ENCODE measurements around the gene CARM1. TPM values are rescaled to one million over a fixed set of nuclear protein-coding genes. Genes with fewer than 3 reads are reported as not detected.
"Not testable (repeated sequence)": the region's sequence is repeated elsewhere in the genome, so short reads cannot be mapped to it uniquely, and the experiment has no call there.

CARM1 gene
- total RNA-seq, 1 donor from 2014 or later = 86.0 TPM

DNA sequence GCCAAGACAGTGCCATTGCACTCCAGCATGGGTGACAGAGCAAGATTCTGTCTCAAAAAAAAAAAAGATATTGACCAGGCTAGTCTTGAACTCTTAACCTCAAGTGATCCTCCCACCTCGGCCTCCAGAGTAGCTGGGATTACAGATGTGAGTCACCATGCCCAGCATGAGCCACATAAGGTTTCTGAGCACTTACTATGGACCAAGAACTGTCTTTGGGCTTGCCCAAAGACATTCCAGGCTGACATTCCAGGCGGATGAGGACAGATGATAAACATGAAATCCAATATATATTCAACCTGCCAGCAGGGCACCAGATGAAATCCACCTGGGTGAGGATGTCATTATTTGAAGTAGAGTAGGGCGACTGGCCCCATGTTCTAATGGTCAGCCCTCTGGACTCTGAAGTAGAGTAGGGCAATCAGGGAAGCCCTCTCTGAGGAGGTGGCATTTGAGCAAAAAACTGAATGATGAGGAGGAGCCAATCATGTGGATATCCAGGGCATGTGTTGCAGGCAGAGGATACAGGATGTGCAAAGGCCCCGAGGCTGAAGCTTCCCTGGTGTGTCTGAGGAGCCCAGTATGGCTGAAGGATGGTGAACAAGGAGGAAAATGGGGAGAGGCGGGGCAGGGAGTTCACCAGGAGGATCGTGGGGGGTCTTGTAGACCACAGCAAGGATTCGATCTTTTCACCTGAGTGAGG is 19.1 kb upstream of the CARM1 start:
- no peak overlapping the region for H3K4me3 Mint-ChIP-seq (ENCODE audit: low read depth)
- H3K4me1 Mint-ChIP-seq (ENCODE audit: low read depth) = no peaks in the 10 kb centered on the region

DNA sequence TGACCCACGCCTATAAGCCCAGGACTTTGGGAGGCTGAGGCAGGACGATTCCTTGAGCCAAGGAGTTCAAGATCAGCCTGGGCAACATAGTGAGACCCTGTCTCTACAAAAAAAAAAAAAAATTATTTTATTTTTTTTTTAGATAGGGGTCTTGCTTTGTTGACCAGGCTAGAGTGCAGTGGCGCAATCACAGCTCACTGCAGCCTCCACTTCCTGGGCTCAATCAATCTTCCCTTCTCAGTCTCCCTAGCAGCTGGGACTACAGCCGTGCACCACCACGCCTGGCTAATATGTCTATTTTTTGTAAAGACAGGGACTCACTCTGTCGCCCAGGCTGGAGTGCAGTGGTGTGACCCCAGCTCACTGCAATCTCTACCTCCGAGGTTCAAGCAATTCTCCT is 18.4 kb upstream of the CARM1 start:
- H3K4me1 Mint-ChIP-seq (ENCODE audit: low read depth) = no peaks in the 10 kb centered on the region
- TF ChIP-seq, protein P1, sequence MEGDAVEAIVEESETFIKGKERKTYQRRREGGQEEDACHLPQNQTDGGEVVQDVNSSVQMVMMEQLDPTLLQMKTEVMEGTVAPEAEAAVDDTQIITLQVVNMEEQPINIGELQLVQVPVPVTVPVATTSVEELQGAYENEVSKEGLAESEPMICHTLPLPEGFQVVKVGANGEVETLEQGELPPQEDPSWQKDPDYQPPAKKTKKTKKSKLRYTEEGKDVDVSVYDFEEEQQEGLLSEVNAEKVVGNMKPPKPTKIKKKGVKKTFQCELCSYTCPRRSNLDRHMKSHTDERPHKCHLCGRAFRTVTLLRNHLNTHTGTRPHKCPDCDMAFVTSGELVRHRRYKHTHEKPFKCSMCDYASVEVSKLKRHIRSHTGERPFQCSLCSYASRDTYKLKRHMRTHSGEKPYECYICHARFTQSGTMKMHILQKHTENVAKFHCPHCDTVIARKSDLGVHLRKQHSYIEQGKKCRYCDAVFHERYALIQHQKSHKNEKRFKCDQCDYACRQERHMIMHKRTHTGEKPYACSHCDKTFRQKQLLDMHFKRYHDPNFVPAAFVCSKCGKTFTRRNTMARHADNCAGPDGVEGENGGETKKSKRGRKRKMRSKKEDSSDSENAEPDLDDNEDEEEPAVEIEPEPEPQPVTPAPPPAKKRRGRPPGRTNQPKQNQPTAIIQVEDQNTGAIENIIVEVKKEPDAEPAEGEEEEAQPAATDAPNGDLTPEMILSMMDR (IDR thresholded peaks at IDR 0.05; ENCODE audit: unreplicated experiment) = no peak

More for the DNA sequence above, 19.1 kb upstream of the CARM1 start:
- no peaks in the 10 kb centered on the region for H3K36me3 Mint-ChIP-seq (ENCODE audit: insufficient read depth)
- H3K9me3 Mint-ChIP-seq (ENCODE audit: low read depth) = no peaks in the 10 kb centered on the region
- H3K27me3 Mint-ChIP-seq = no peaks in the 10 kb centered on the region
- TF ChIP-seq, protein P1 (IDR thresholded peaks at IDR 0.05; ENCODE audit: unreplicated experiment) = no peak
- peak overlapping the region; percentile 79 for H3K27ac Mint-ChIP-seq
- no peak for DNase-seq (ENCODE audit: low spot score, unreplicated experiment)

DNA sequence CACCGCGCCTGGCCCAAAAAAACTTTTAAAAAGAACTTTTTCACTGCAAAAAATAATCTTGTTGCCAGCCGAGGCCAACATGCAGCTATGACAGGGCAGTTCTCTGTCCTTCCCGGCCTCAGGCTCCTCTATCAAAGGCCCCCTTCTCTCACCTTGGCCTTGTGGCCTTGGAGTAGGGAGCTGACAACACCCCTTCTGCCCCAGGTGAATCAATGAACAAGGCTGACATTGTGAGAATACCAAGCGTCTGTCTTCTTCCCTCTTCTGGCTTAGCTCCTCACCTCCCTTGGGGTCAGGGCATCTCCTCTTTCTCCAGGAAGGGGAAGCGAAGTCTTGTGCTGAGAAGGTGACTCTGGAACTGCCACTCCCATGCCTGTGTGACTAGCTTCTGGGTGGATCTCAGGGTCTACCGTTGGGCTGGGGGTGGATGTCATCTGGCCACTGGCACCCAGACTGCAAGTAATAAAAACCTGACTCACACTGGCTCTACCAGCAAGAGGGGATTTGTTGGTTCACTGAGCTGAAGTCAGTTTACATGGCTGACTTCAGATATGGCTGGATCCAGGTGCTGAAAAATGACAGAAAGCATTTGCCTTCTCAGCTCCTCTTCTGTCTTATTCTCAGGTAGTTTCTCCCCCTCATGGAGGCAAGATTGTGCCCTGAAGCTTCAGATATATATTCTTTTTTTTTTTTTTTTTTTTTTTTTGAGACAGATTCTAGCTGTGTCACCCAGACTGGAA is 16.8 kb upstream of the CARM1 start:
- no peaks in the 10 kb centered on the region for H3K27me3 Mint-ChIP-seq
- H3K4me1 Mint-ChIP-seq (ENCODE audit: low read depth) = no peaks in the 10 kb centered on the region
- H3K36me3 Mint-ChIP-seq (ENCODE audit: insufficient read depth) = no peaks in the 10 kb centered on the region
- H3K27ac Mint-ChIP-seq = no peak overlapping the region
- H3K4me3 Mint-ChIP-seq (ENCODE audit: low read depth) = no peak overlapping the region
- H3K9me3 Mint-ChIP-seq (ENCODE audit: low read depth) = no peaks in the 10 kb centered on the region
- TF ChIP-seq, protein P1 (IDR thresholded peaks at IDR 0.05; ENCODE audit: unreplicated experiment) = no peak
- no peak for DNase-seq (ENCODE audit: low spot score, unreplicated experiment)

More for the DNA sequence above, 18.4 kb upstream of the CARM1 start:
- H3K27ac Mint-ChIP-seq = no peak overlapping the region
- no peaks in the 10 kb centered on the region for H3K9me3 Mint-ChIP-seq (ENCODE audit: low read depth)
- no peak overlapping the region for H3K4me3 Mint-ChIP-seq (ENCODE audit: low read depth)
- no peaks in the 10 kb centered on the region for H3K36me3 Mint-ChIP-seq (ENCODE audit: insufficient read depth)
- H3K27me3 Mint-ChIP-seq = no peaks in the 10 kb centered on the region
- DNase-seq (ENCODE audit: low spot score, unreplicated experiment) = no peak

DNA sequence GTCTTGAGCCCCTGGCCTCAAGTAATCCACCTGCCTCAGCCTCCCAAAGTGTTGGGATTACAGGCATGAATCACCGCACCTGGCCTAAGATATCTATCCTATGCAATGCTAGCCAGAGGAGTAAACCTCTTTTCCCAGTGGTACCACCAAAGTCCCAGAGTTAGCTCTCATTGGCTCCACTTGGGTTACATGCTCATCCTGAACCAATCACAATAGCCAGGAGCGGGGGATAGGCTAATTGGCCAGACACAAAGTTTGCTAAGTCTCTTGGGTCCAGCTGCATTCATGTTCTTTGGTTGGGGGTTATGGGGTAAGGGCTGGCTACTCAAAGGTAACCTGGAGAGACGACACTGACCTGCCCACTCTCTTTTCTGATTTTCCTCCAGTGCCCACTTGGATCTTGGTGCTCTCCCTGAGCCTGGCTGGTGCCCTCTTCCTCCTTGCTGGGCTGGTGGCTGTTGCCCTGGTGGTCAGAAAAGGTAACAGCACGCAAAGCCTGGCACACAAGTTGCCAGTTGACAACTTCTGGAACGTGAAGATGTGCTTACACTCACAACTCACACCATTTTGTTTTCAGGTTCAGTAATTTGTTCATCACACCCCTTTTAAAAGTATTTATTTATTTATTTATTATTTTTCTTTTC is 15.4 kb upstream of the CARM1 start:
- DNase-seq (ENCODE audit: low spot score, unreplicated experiment) = no peak
- Mint-ChIP-seq H3K4me3 (ENCODE audit: low read depth) (no peak overlapping the region), H3K9me3 (ENCODE audit: low read depth) (no peaks in the 10 kb centered on the region), H3K4me1 (ENCODE audit: low read depth) (no peaks in the 10 kb centered on the region), H3K36me3 (ENCODE audit: insufficient read depth) (no peaks in the 10 kb centered on the region), H3K27me3 (no peaks in the 10 kb centered on the region), H3K27ac (no peak overlapping the region)
- TF ChIP-seq, protein P1 (IDR thresholded peaks at IDR 0.05; ENCODE audit: unreplicated experiment) = peak; percentile 56

DNA sequence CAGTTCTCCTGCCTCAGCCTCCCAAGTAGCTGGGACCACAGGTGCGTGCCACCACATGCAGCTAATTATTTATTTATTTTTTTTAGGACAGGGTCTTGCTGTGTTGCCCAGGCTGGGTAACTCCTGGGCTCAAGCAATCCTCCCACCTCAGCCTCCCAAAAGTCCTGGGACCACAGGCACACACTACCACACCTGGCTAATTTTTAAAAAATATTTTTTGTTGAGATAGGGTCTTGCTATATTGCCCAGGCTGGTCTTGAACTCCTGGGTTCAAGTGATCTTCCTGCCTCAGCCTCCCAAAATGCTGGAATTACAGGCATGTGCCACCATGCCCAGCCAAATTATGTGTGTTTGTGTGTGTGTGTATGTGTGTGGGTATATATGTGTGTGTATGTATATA is 14.5 kb upstream of the CARM1 start:
- H3K9me3 Mint-ChIP-seq (ENCODE audit: low read depth); H3K4me1 Mint-ChIP-seq (ENCODE audit: low read depth); H3K4me3 Mint-ChIP-seq (ENCODE audit: low read depth); H3K36me3 Mint-ChIP-seq (ENCODE audit: insufficient read depth); H3K27ac Mint-ChIP-seq; DNase-seq (ENCODE audit: low spot score, unreplicated experiment); H3K27me3 Mint-ChIP-seq: not testable (repeated sequence)

Measured in progenitor cell of endocrine pancreas (in vitro differentiated cells).